ENCODE results near the gene CDH4.

GRCh38 chr20:61862881-61863280 lies 610.8 kb downstream of the CDH4 start:
- TF ChIP-seq CTCF (IDR thresholded peaks at IDR 0.05; ENCODE audit: borderline replicate concordance, extremely low read depth, low read length, poor library complexity, severe bottlenecking) (no peak), EZH2 (IDR thresholded peaks at IDR 0.05; ENCODE audit: borderline replicate concordance, low read depth, low read length, severe bottlenecking) (no peak)
